ENCODE results near the gene NELL2.

DNA sequence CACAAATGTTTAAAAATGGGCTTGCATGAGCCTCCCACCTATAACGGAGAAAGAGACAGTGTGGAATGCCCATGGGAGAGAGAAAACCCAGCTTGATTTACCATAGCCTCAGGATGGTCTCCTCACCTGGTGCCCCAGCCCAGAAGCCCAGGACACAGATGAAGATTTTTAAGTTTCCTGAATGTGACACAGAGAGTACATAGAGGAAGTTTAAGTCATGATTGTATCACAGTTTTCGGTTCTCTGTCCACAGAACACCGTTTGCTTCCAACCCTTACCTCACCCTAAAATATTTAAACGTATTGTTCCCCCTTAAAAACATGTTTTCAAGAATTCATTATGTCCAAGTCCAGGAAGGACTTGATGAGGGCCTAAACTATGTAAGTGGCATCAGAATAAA is 56.2 kb downstream of the NELL2 start:
- TF ChIP-seq POLR2A (IDR thresholded peaks at IDR 0.05) = no peak
- TF ChIP-seq, protein P1, sequence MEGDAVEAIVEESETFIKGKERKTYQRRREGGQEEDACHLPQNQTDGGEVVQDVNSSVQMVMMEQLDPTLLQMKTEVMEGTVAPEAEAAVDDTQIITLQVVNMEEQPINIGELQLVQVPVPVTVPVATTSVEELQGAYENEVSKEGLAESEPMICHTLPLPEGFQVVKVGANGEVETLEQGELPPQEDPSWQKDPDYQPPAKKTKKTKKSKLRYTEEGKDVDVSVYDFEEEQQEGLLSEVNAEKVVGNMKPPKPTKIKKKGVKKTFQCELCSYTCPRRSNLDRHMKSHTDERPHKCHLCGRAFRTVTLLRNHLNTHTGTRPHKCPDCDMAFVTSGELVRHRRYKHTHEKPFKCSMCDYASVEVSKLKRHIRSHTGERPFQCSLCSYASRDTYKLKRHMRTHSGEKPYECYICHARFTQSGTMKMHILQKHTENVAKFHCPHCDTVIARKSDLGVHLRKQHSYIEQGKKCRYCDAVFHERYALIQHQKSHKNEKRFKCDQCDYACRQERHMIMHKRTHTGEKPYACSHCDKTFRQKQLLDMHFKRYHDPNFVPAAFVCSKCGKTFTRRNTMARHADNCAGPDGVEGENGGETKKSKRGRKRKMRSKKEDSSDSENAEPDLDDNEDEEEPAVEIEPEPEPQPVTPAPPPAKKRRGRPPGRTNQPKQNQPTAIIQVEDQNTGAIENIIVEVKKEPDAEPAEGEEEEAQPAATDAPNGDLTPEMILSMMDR (IDR thresholded peaks at IDR 0.05) = no peak

Data from esophagus squamous epithelium (tissue), 4 donors.